ENCODE measurements around the gene FOXD4L1.
"Not testable (repeated sequence)": the region's sequence is repeated elsewhere in the genome, so short reads cannot be mapped to it uniquely, and the experiment has no call there.

DNA sequence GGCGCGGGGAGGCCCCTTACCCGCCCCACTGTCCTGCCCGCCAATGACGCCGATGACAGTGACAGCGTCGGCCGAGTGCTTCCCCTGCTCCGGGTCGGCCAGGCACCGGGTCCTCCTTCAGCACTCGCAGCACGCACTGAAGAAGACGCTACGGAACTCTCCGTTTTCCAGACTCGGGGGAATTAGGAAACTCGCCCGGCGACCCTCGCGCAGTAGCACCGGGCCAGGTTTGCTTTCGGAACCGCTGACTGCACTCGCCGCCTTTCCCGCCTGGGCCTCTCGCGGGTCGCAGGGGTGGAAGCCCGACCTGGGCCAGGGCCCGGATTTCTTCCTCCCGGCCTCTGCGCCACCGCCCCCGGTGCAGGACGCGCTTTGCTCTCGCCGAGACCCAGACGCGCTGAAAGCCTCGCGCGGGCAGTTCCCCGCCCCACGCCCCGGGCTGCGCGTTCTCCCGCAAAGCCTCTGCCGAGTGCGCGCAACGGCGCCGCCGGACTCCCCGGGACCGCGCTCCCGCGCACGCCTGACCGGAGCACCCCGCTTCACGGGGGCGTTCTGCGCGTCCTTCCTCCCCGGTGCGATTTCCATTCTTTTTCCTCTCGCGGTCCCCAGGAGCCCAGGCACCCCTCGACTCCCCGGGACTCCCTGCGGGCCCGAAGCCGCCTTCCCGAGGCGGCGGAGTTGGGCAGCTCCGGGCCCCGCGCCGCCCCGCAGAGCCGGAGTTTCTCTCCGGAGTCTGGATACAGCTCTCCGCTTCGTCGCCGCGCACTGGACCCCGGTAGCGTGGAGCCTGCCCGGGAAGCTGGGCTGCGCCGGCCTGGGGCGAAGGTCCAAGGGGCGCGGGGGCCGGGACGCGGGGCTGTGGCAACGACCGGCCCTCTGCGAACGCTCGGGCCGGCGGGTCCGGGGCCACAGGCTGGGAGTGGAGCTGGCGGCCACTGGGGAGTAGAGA is 4.9 kb downstream of the FOXD4L1 start:
- TF ChIP-seq EZH2 (IDR thresholded peaks at IDR 0.05) = peak; percentile 75
- not testable (repeated sequence) for TF ChIP-seq POLR2AphosphoS5 (IDR thresholded peaks at IDR 0.05; ENCODE audit: borderline replicate concordance, low read depth, low read length)

Data from SK-N-MC (cell line).